HS-27A (cell line): ENCODE data around the gene C5.

ENCODE experiments used
- DNase-seq: peaks from one replicate; pipeline ENCODE4 v3.0.0-alpha.2; 2012; ENCODE audit warnings: low read depth, missing footprints

C5 gene

GRCh38 chr9:120905315-120906164 lies 144.5 kb downstream of the C5 start:
- DNase-seq, result no peak

- no peak for DNase-seq
Observed at GRCh38 chr9:120904978-120905301, 145.1 kb downstream of the C5 start.

- no peak for DNase-seq
Observed at GRCh38 chr9:120904061-120904977, 145.8 kb downstream of the C5 start.

- DNase-seq, result no peak
Observed at GRCh38 chr9:120902569-120903535, 147.2 kb downstream of the C5 start.
